ENCODE measurements around the gene RNF41.
"Not testable (repeated sequence)": the region's sequence is repeated elsewhere in the genome, so short reads cannot be mapped to it uniquely, and the experiment has no call there.

The RNF41 gene

DNA sequence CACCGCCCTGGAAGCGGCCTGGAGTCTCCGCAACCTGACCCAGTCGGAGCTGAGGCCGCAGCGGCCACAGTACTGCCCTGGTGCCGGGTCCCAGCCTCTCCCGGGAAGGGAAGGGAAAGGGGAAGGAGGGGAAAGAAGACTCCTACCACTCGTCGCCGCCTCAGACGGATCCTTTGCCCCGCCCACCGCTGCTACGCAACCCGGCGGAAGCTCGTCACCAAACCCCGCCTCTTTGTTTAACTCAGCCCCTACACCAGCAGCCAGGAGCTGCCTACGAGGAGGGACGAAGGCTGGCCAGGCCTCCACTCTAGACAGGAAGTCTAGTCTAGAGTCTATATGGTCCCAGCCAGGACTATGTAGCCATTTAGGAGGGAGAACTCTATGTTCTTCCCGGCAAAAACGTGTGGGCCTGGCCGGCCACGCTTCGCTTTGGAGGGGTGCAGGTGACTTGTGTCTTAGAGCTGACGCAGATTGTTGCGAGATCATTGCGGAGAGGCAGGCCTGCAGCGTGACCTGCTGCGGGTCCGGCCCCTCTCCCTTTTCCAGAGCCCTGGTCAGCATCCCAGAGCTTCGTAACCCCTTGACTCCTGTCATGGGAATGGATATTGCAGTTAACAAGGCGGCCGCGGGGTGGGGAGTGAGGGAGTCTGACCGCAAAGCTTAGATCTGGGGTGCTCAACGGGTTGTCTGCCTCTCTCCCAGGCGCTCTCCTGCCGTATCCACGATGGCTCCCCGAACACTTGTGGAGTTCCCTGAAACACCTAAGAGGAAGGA lies at the start of gene RNF41:
RNF41 (minus strand) TSS at position 166 of the 774 bp plus-strand sequence. CDS start 7,875 bp downstream, outside the sequence.
- DNase-seq (ENCODE audit: low spot score), result peak; percentile 92

DNA sequence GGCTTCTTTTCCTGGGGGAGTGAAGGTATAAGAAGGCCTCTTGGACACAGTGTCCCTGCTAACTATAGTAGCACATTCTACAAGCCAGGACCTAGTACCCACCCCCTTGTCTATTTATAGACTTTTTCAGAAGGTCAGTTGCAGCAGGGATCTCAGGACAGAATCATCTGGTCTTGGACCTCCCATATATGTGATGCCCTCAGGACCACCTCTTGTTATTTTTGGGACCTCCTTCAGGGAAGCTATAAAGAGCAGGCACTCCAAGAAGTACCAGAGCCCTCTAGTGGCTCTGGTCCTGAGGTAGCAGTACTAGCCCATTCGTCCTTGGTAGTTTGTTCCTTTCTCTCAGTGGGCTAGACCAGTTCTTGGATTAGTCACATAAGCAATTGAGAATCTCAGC lies 49.3 kb upstream of the RNF41 start:
- DNase-seq (ENCODE audit: low spot score), result no peak

DNA sequence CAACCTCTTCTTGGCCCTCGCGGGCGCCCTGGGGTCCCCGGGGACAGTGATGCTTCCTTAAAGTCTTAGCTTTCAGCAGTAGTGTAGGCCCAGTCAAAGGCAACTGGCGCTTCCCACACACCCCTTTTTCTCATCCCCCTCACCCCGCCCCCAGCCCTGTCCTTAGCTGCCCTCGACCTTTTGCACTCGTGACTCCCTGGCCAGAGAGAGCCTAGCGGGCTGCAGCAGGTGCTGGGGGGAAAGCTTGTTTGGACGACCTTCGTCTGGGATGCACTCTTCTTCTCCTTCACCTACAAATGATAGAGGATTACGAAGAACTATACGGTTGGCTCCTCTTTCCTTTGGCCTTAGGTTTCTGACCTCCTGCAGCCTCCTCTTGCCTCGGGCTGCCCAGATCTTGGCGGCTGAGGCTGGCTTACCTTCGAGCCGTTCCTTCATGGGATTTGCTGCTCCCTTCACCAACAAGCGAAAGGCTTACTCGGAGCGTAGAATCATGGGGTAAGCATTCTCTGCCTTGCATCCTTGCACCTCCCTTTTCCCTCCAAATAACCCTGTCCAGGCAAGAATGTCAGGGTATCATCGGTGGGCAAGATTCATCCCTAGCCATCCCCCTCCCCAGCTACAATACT lies 45.8 kb upstream of the RNF41 start:
- DNase-seq (ENCODE audit: low spot score), result no peak

DNA sequence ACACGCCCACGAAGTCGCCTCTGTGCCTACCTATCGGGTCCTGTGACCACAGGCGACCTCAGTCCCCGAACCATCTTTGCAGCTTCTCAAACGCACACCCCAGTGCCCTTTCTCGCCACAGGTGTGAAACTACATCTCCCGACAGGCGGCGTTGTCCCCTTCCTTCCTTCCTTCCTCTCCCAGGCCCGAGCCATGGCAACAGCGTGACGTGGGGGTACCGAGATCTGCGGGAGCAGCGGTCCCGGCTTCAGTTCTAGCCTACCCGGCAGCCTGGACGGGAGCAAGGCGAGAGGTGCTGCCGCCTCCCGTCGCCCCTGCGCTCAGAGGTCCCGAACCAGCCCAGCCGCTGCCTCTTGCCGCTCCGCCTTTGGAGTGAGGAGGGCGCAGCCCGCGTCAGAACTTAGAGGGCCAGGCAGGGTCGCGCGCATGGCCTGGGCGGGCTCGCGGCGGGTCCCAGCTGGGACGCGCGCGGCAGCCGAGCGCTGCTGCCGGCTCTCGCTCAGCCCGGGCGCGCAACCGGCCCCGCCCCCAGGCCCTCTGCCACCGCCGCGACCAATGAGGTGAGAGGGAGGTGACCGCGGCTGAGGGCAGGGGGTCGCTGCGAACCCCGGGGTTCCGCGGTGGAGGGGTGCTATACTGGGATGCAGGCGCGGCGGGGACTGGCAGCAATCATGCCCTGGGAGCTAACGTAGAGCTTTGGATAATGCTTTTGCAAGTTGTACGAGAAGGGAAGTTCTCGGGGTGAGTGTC lies 45.1 kb upstream of the RNF41 start, which contains the start of gene COQ10A:
COQ10A (plus strand) TSS at position 250 of the 750 bp plus-strand sequence; CDS start at position 427, 177 bp downstream.
- peak; percentile 89 for DNase-seq (ENCODE audit: low spot score)

DNA sequence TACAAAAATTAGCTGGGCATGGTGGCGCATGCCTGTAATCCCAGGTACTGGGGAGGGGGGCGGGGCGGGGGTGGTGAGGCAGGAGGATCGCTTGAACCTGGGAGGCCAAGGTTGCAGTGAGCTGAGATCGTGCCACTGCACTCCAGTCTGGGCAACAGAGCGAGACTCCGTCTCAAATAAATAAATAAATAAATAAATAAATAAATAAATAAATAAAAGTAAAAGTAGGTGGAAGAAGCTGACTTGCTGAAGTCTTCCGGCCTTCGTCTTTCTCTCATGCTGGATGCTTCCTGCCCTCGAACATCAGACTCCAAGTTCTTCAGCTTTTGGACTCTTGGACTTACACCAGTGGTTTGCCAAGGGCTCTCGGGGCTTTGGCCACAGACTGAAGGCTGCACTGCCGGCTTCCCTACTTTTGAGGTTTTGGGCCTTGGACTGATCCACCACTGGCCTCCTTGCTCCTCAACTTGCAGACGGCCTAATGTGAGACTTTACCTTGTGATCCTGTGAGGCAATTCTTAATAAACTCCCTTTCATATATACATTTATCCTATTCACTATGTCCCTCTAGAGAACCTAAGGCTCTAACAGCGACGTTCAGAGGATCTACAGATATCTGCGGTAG lies 44.5 kb upstream of the RNF41 start:
- DNase-seq (ENCODE audit: low spot score), result not testable (repeated sequence)

GRCh38 chr12:56262955-56263354 lies 41.2 kb upstream of the RNF41 start:
- DNase-seq (ENCODE audit: low spot score), result not testable (repeated sequence)

DNA sequence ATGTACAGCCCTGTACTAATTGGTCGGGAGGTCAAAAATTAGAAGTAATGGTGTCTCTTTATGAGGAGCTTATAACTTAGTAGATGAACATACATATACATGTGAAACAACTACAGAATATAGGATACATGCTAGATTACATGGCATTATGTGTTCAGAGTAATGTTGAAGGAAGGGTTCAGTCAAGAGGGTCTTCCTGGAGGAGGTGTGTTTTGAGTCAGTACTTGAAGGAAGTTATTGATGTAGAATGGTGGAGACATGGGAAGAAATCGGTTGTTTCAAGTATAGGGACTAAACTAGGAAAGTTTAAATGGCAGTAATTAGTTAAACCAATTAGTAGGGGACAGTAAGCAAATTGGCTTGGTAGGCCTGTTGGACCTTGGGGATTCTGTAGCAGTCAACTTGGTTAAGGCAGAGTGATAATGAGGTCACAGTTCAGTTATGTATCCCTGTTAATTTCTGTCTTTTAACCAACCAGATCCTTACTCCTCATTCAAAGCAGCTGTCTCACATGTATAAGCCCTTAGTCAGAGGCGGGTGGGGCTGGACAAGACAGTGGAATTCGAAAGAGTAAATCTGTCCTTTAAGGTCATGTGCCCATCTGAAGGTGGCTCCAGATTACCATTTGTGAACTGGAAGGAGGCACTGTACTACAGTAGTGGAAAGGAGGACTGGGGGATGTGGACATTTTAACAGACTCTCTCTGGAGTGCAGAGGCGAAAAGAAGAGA lies 39.9 kb upstream of the RNF41 start:
- no peak for DNase-seq (ENCODE audit: low spot score)

DNA sequence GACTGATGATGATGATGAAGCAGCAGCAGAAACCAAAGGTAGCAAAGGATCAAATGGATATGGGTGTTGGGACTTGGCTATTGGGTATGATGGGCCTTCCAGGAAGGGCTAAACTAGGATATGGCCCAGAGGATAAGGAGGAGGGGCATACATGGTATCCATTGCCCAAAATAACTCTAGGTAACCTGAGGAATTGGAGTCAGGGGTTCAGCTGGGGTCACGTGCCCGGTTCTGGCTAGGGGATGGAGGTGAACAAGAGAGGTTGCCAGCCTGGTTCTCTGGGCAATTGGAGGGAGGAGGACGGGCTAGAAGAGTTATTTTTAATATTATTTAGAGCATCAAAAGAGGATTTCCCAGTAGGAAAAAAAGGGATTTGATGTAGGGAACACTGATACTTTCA lies 39.2 kb upstream of the RNF41 start:
- DNase-seq (ENCODE audit: low spot score), result no peak

DNA sequence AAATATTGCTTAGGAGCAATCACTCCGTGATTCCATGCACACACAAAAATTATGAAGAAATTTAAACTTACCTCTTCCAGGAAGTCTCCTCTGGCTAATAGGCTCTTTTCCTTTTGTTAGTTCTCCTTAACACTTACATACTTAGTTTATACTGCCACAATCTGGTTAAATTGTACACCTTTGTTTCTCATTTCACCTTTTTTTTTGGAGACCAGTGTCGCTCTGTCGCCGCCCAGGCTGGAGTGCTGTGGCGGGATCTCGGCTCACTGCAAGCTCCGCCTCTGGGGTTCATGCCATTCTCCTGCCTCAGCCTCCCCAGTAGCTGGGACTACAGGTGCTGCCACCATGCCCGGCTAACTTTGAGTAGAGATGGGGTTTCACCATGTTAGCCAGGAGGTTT lies 38.7 kb upstream of the RNF41 start:
- no peak for DNase-seq (ENCODE audit: low spot score)

DNA sequence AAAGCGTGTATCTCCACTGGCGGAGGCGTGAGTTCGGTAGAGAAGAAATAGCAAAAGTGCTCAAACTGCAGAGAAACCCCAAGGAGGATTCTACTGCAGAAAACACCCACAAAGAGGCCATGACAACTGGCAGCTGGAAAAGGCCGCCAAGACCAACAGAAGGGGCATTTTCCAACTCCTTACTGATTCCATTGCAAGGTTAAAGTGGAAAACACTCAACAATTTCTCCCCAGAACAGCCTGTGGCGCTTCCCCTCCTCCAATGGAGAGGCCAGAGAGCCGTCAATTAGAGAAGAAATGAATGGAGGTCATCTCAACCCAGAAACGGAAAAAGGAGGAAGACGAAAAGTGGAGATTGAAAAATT lies 37.1 kb upstream of the RNF41 start:
- no peak for DNase-seq (ENCODE audit: low spot score)

- DNase-seq (ENCODE audit: low spot score), result peak; percentile 73
Observed at GRCh38 chr12:56258068-56258819, 36.5 kb upstream of the RNF41 start, which contains the start of gene ANKRD52. ANKRD52 (minus strand) TSS chr12:56258384; CDS start chr12:56258269, 115 bp downstream.

- DNase-seq (ENCODE audit: low spot score), result no peak
Observed at GRCh38 chr12:56257491-56258067, 35.9 kb upstream of the RNF41 start.

- DNase-seq (ENCODE audit: low spot score), result no peak
Observed at GRCh38 chr12:56257071-56257470, 35.3 kb upstream of the RNF41 start.

DNA sequence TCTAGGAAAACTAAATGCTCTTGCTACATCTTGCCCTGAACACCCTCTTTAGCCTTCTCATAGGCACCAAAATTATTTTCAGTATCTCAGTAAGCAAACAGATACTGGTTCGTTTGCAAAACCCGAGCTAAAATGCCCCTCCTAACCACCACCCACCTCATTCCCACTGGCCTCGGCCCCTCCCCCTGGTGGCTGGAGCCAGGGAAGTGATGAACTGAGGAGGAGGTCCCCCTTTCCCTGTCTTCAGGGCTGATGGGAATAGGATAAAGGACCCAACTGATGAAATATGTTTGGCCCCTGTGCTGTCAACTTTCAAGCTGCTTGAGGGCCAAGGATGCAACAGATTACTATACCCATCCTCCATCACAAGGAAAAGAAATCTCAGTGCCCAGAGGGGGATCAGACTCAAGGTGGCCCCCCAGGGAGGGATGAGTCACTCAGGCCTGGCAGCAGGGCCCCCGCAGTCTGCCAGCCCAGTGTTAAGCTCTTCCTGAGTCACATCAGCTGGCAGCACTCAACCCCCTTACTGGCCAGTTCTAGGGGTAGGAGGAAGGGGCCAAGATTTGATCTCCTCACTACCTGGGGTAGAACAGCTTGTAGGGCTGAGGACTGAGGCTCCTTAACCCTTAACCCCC lies 34.7 kb upstream of the RNF41 start:
- no peak for DNase-seq (ENCODE audit: low spot score)

GRCh38 chr12:56255671-56256070 lies 33.9 kb upstream of the RNF41 start:
- no peak for DNase-seq (ENCODE audit: low spot score)

DNA sequence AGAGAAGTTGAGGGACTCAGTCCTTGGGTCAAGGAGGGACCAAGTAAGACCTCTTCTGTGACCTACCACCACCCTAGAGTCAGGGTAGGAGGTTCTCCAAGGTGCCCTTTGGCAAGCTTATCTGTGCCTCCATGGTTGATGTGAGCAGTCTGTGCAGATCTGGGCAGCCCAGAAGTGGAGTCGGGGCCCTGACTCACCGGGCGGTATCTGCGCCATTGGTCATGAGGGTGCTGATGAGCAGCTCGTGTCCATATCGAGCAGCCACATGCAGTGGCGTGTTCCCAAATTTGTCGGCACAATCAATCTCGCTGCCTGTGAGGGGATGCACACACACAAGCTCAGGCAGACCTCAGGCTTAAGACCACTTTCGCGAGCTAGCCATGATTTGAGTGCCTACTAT lies 31.4 kb upstream of the RNF41 start:
- DNase-seq (ENCODE audit: low spot score), result no peak

DNA sequence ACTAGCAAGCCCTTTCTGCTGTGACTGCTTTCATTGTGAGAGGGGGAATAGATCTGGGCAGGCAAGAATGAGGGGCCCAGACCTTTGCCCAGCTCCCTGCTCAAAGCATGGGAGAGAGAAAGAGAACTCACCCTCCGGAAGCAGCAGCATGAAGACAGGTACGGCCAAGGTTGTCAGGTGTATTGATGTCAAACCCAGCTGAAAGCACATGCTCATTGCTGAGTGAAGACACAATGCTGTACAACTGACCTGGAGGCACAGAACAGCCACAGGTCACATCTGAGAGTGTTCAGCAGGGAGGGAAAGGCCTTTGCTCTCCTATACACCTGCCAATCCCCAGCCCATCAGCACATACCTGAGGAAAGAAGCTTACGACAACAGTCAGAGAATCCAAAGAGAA lies 30.9 kb upstream of the RNF41 start:
- no peak for DNase-seq (ENCODE audit: low spot score)

GRCh38 chr12:56248711-56249110 lies 27.0 kb upstream of the RNF41 start:
- no peak for DNase-seq (ENCODE audit: low spot score)

DNA sequence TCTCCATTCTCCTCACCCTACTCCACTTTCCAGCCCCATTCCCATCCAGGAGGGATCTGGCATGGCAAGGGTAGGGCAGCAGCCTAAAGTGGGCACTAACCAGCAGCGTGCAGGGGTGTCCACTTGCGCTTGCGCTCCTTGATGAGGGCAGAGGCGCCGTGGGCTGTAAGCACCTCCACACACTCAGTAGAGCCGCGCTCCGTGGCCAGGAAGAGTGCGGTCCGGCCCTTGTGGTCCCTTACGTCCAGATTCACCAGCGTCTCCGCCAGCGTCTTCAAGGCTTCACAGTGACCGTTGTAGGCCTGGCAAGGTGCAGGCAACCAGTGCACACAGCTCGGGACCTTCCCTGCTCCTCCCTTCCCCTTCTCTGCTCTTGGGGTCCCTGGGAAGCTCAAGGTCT lies 26.2 kb upstream of the RNF41 start:
- no peak for DNase-seq (ENCODE audit: low spot score)

DNA sequence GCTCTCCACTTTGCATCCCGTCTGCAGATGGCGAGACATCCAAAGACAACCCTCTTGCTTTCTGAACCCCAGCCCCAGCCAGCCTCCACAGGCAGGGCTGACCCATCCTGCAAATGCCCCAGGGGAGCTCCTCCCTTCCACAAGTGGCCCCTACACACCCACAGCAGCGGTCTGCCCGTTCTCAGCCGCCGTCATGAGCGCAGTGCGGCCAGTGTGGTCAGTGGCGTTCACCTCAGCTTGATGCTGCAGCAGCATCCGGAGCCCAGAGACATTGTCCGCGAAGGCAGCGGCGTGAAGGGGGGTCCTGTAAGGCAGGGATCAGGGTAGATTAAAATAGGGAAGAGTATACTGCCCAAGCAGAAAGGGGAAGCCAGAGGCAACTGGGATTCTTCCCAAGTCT lies 22.8 kb upstream of the RNF41 start:
- no peak for DNase-seq (ENCODE audit: low spot score)

All from CD4-positive, alpha-beta T cell treated with Interleukin-2 at 100 ng/mL for 4 hours (primary cell).